Breast epithelium (tissue), 3 donors: Measurements from ENCODE around the gene EFHD2.

ENCODE experiments used
- POLR2A ChIP-seq: fragments of 450-650 bp; IDR thresholded peaks from one replicate; pipeline ENCODE4 v1.6.1; 2016; ENCODE audit warnings: antibody characterized with exemption, mild to moderate bottlenecking, moderate library complexity
- POLR2AphosphoS5 ChIP-seq, 3 donors: sonication (generic); formaldehyde crosslinking; IDR thresholded peaks; one replicate each; pipeline ENCODE4 v1.6.1; 2017; ENCODE audit warnings: antibody characterized with exemption in 3 of 3
- TF ChIP-seq, protein P1 (sequence below), 3 donors: fragments of 450-650 bp; IDR thresholded peaks; one replicate each; pipeline ENCODE4 v1.5.1; 2016 to 2017; ENCODE audit warnings: antibody characterized with exemption in 3 of 3, mild to moderate bottlenecking in 3 of 3, moderate library complexity in 3 of 3

DNA sequence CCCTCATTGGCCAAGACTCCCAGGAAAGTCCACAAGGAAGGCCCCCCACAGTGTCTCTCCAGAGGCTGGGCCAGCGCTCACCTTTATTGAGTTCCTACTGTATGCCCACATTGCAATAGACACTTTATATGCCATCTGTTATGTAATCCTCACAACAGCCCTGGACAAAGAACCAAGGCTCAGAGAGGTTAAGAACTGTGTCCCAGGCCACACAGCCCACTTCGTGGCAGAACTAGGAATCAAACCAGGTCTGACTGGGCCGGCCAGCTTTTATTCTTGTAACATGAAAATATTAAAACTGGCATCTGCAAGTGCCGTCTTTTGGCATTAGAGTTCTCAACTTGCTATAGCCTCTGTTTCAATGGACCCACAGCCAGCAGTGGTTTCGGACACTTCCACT, 33.1 kb downstream of the EFHD2 start:
- TF ChIP-seq POLR2A (no peak), POLR2AphosphoS5 (IDR thresholded peaks at IDR 0.05) (no peak)
- TF ChIP-seq, protein P1, sequence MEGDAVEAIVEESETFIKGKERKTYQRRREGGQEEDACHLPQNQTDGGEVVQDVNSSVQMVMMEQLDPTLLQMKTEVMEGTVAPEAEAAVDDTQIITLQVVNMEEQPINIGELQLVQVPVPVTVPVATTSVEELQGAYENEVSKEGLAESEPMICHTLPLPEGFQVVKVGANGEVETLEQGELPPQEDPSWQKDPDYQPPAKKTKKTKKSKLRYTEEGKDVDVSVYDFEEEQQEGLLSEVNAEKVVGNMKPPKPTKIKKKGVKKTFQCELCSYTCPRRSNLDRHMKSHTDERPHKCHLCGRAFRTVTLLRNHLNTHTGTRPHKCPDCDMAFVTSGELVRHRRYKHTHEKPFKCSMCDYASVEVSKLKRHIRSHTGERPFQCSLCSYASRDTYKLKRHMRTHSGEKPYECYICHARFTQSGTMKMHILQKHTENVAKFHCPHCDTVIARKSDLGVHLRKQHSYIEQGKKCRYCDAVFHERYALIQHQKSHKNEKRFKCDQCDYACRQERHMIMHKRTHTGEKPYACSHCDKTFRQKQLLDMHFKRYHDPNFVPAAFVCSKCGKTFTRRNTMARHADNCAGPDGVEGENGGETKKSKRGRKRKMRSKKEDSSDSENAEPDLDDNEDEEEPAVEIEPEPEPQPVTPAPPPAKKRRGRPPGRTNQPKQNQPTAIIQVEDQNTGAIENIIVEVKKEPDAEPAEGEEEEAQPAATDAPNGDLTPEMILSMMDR (IDR thresholded peaks at IDR 0.05): no peak
